GM19452 (cell line): ENCODE results near the gene PCDH9.

ENCODE experiments used
- ATAC-seq: cut with Tn5 transposase; IDR thresholded peaks from one replicate; pipeline ENCODE4 v1.9.1; 2021; ENCODE audit not compliant: unreplicated experiment

PCDH9 gene

DNA sequence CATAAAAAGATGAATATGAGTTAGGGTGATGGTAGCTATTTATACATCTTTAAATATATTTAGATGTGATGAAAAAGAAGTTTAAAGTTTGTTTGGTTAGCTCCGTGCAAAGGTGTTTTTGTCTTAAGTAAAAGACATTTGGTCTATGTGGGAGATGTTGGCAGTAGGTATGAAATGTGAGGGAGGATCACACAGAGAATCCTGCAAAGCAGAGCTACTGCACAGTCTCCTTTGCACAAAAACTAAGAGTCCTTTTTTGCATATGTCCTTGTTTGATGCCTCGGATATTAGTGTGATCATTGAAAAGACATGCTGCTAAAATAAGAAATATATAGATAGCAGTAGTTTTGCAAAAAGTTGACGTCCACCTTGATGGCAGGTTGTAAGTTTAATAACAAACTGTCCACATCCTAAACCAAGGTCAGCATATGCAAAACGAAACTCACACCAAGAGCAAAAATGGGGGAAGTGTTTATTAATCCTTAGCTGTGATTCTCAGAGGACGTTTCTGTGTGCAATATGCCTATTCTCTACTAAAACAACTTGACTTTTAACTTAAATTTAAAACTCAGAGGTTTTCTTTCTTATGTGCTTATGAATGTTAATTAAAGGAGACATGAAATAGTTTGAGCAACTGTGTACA lies 870.1 kb downstream of the PCDH9 start:
- ATAC-seq: peak; percentile 76

DNA sequence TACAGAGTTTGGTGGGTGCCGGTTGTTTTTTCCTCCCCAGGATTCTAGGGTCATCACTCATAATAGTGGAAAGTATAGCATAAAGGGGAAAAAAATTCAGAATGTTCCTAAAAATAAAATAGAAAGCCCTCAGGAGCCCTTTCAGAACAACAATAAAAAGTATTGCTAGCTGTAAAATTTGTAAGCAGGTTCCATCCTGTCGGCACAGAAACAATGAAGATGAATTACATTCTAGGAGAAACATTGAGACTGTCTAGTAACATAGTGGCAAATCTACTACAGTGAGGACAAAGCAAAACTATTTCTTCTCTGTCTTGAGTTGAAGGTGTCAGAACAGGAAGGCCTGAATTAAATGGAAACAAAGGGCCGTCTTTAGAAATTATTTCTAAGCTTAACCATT lies 870.7 kb downstream of the PCDH9 start:
- ATAC-seq: no peak

DNA sequence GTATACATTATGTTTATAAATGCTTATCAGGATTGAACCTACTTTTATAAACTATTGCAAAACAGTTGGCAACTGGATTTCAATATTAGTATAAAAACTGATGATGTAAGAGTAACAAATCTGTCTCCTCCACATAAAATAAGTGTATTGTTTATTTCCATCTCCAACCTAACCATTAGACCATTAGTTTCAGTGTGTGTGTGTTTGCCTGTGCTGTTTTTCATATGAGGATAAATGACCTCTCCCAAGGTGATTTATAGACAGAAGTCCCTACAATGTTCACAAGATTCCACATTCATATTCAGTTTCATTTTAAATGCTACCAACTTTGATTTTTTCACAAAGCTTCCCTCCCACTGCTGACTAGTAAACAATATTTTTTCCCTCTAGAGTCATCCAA lies 871.6 kb downstream of the PCDH9 start:
- no peak for ATAC-seq

DNA sequence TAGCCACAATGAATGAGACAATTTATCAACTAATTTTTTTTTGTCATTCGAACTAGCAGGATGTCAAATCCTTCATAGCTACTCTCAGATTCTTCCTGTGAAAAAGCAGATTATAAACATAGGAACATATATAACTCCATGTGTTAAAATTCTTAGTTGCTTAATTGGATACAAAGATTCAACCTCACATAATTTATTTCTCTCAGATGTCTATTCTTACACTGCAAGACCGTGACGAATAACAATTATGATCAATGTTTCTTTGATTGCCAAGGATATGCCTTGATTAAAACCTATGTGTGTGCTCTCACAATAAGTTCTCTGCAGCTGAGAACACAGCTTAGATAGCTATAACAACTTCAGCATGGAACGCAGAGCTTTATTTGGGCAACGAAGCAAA lies 872.7 kb downstream of the PCDH9 start:
- no peak for ATAC-seq

DNA sequence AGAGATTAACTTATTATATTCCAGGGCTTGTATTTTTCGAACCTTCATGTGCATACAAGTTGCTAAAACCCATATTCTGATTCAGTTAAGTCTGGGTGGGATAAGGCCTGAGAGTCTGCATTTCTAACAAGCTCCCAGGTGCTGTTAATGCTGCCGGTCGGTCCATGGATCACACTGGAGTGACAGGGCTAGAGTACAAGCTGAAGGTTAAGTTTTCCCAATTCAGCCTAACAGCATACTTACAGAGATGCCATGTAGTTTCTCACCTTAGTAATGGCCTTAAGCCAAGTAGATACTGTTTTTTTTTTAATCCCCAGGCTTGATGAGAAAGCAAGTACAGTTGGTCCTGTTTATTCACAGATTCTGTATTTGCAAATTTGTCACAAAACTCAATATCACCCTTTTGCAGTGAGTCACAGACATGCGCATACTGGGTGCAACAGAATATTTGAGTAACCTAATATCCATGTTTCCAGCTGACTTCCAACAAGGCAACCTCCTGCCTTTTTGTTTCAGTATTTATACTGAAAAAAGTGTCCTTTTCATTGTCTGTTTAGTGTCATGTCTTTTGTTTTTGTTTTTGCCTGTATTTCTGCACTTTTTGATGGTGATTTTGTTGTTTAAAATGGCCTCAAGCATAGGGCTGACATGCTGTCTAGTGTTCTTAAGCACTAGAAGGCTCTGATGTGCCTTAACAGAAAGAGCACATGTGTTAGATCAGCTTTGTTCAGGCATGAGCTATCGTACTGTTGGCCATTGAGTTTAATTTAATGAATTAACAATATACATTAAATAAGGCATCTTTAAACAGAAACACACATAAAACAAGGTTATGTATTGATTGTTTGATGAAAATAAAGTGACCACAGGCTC lies 875.0 kb downstream of the PCDH9 start:
- ATAC-seq: no peak

DNA sequence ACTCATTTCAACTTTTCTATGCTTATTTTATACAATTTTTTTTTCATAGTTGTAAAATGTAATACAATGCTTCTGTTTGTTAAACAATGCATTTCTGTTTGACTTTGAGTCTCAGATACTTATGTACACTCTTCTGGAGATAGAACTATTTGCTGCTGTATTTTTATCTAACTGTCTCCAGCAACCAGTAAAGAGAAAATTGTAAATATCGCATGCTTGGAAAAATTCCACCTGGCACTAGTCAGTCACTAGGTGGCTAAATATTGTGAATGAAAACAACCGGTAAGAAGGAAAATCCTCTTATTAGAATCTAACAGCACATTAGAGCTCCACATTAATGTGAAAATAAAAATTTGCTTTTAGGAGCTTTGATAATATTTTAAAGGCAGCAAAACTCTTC lies 876.5 kb downstream of the PCDH9 start:
- ATAC-seq: no peak

DNA sequence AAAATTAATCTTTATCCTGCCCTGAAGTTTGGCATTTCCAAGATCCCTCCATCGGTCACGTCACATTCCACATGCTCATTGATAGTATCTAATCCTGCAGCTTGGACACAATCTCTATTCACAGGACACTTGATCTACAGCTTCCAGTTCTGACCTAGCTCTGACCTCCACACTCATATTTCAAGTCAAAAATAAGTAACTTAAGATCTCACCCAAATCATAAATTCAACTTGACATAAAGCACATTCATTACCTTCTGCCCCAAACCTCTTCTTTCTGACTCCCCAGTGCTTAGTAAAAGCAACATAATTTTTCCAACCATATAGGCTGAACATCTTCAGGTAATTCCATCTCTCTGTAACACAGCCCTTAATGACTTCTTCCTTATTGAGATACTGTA lies 880.2 kb downstream of the PCDH9 start:
- no peak for ATAC-seq

DNA sequence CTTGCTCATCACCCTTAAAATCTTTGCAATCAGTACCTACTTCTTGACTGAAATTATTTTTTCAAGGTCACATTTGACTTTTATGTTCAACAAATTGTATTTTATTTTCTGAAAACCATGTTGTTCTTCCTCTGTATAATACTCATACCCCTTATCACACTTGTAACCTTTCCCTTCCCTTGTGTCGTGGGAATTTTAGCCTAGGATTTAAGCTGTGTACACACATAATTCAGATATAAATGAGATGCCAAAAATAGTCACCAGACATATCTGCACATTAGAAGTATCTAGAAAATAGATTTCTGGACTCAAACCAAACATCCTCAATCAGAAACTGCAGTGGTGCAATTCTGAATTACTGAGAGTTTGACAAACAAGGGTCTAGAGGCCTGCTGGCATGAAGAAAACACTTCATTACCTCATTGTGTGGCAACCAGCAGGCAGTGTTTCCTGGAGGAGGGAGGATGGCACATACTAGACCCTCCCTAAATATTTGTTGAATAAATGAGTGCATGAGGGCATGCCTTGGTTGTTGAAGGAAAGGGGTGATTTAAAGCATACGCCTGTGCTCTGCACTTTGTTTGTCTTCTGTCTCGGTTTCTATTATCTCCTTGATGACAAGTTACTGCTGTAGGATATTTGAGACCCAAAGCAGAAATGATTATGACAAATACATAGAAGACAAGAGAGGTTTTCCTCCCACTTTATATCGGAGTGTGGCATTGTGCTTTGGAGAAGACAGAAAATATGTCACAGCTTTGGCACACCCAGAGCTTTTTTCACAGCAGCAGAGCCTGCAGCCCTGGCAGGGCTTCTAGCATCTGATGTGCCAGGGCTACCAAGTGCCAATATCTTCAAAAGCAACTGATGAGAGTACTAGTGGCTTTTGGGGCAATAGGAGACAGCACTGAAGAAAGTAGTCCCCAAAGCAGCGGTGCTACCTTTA lies 881.1 kb downstream of the PCDH9 start:
- ATAC-seq: no peak

DNA sequence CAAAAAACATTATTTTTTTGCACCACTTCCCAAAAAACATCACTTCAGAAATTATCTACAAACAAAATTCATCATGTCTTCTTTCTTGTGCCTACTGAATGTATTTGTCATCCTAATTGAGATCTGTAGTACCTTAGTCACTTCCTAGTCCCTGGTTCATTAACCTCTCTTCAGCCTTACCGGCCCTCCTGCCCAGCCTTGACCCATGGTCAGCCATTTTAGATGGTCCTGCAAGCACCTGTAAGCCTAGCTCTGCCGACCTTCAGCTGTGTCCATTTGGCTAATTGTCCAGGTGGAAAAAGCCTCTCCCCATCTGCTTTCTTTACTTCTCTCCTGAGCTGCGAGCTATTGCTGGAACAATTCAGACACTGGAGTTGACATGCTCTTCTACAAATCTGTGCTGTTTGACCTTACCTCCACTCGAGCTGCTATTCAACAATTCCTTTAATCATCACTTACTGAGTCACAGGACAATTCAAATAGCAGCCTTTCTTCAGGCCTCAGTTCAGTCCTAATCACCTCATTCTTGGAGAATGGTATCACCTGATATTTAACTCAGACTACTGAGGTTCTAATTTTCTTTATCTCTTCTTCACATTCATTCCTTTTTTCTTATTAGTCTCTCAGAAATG lies 882.5 kb downstream of the PCDH9 start:
- no peak for ATAC-seq

DNA sequence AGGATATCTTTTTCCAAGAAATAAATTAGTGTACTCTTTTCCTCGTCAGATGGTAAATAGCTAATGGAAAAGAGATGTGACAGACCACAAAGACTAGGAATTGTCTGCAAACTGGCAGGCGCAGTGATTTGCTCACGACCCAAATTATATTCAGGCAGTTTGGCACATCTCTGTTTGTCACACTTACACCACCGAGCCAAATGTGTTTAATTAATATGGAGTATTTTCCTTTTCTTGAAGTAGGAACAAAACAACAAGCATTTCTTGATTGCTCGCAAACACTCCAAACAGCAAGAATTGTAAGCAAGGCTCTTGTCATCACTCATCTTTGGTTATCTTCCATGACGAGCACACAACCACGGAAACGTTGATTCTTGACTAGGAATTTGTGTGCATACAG lies 884.2 kb downstream of the PCDH9 start:
- ATAC-seq: no peak

DNA sequence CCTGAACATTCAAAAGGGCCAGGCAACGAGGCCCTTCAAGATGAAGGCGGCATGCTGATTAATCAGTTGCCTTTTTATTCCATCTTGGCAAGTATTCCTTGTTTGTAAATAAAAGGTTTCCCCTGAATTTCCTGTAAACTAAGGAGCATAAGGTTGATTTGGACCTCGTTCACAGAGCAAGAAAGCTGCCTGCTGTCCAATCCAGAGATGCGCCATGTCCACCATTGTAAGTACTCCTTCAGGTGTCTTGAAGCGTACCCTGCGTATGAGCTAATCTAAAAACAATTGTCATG lies 884.7 kb downstream of the PCDH9 start:
- no peak for ATAC-seq

DNA sequence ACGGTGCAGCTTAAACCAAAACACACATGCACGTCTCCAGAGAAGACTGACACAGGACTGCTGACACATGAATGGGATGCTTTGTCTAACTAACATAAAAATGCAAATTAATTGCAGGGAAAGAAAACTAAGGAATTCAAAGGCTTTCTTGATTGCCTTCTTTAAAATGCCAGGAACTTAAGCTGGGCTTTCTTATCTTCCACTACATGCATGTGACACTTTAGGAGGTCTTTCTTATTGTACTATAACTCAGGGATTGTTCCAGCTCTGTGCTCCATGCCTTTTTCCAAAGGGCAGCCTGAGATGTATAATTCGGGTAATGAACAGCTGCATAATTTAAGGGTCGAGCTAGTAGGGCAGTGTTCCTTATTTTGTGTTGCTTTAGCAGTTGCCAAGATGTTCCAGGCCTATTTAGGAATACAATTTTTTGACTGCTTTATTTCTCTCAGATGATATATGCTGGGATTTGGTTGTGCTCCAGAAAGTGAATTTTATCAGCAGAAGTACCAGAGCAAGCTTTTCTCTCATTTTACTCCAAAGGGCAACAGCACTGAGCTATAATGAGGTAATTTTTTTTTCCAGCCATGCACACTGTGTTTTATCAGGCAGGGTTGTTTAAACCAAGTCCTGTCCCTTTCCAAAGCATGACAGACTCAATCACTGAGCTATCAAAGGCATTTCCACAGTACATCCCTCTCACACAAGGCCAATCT lies 885.2 kb downstream of the PCDH9 start:
- ATAC-seq: no peak

DNA sequence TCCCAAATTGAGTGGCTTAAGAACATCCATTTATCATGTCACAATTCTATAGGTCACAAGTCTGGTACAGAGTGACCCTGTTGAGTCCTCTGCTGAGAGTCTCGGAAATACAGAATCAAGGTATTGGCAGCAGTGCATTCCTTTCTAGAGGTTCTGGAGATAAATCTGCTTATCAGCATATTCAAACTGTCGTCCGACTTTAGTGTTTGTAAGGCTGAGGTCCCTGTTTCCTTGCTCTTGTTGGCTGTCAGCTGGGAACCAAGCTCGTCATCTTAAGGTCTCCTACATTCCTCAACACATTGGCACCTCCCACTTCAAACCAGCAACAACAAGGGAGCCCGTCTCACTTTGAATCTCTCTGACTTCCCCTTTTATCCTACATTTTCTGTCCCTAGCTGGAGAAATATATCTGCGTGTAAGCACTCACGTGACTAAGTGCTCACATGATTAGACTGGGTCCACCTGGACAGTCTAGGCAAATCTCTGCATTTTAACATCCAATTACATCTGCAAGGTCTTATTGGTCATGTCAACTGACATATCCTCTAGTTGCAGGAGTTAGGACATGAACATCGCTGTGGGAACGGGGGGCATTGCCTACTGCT lies 886.8 kb downstream of the PCDH9 start:
- no peak for ATAC-seq

DNA sequence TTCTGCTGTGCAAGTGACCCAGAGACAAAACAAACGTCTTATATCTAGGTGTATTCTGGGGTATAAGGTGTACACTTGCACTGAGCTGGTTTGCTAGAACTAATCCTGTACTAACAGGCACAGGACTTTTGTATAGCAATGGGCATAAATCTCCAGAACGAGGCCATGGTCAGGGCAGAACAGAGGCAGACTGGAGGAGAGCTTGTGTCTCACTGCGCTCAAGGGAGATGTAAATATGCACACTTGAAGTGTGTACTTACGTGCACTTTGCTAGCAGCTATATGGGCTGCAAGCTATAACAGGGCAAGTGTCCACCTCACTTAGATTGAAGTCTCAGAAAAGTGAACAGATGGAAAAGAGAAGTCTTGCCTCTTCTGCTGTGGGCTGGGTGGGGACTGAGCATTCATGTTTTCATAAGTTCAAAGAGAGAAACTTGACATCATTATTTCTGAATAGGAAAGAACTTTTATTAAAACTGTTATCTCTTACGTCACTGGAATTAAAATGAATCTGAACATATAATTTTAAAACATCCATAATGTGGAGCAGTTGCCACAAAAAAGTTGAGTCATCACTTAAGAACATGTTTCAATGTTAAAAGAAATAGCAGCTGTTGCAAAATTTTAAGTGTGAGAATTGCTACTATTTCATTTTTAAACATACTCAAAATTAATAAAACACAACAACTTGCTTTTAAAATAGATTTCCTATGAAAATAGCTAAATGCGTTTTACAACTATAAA lies 888.3 kb downstream of the PCDH9 start:
- no peak for ATAC-seq

DNA sequence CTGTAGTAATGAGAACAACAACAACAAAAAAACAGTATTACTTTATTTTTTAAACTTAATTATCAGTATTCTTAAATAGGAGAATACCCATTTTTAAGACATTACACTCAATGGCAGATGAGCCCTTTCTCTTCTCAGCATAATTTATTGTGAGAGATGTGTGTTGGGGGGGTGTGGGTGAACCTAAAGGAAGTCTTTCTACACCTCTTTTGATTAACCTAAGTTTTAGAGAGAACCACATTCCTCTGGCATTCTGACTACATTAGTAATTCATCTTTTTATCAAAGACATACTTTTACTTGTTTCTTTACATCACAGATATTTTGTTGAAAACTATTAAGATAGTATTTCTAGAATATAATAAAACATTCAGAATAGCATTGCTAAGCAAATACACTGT lies 890.9 kb downstream of the PCDH9 start:
- ATAC-seq: no peak

DNA sequence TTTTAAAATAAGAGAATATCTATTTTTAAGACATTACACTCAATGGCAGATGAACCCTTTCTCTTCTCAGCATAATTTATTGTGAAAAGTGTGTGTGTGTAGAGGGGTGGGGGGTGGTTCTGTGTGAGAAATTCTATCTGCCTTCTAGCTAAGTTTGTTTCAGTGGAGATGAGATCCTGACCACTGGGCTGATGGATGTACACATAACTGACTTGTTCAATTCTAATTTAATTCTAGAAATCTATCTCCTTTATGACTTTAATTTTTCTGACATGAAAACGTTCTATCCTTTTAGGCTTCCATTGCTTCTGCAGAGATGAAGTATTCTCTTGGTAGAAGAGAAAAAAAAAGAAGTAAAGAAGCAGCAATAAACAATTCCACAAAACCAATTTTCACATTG lies 891.6 kb downstream of the PCDH9 start:
- ATAC-seq: no peak

DNA sequence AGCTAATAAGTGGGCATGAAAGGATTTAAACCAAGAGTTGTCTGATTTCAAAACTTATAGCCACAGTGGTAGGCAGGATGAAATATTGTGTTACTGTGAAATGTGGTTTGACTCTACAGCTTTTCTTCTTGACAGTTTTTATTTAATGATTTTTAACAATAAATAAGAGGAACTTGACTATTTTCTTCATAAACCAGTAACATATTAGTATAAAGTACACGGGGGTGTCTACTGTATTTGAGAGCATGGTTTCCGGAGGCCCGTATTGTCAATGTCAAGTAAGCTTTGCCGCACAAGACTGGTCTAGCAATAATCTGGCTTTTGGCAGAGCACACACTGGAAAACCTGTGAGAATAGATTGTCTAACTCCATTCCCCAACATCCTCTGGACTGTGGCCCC lies 894.5 kb downstream of the PCDH9 start:
- no peak for ATAC-seq

DNA sequence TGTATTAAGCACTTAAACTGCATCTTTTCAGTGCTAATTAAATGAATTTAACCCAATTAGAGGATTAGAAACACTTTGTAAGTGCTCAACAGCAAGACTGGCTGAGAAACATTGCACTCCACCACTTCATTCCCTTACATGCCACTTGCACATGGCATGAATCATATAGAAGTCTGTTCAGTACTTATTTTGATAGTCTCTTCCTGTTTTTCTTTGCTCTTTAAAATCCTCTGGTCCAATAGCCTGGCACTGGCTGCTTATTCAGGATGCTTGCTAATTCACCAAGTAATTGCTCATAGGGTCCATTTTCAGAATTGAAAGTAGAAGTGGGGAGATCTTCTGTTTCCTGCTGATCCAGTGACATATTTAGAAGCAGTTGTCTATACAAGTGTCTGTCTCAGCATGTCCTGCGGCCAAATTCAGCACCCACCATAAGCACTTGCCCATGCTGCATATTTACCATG lies 900.1 kb downstream of the PCDH9 start:
- ATAC-seq: no peak

DNA sequence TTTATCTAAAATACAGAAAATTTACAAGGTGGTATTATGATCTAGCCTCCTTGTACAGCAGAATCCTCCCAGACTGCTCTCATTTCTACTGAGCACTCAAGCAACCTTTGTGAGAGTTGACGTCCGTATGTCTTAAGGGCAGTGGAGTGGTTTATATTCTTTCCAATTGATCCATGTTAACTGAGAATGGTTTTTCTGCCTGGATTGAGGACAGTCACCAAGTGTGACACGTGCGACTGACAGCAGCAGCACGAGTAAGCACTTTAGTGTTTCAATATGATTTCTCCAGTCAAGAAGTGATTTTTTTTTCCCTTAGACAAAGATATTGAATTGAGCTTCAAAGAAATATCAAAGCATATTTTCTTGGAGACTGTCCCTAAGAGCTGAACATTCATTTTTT lies 901.7 kb downstream of the PCDH9 start:
- no peak for ATAC-seq
